GM18868 (cell line): Measurements from ENCODE around the gene SHISAL1.
"Not testable (repeated sequence)": the region's sequence is repeated elsewhere in the genome, so short reads cannot be mapped to it uniquely, and the experiment has no call there.

ENCODE experiments used
- ATAC-seq: cut with Tn5 transposase; IDR thresholded peaks from one replicate; pipeline ENCODE4 v1.9.1; 2021; ENCODE audit warnings: mild to moderate bottlenecking, moderate library complexity; ENCODE audit not compliant: unreplicated experiment

The SHISAL1 gene

DNA sequence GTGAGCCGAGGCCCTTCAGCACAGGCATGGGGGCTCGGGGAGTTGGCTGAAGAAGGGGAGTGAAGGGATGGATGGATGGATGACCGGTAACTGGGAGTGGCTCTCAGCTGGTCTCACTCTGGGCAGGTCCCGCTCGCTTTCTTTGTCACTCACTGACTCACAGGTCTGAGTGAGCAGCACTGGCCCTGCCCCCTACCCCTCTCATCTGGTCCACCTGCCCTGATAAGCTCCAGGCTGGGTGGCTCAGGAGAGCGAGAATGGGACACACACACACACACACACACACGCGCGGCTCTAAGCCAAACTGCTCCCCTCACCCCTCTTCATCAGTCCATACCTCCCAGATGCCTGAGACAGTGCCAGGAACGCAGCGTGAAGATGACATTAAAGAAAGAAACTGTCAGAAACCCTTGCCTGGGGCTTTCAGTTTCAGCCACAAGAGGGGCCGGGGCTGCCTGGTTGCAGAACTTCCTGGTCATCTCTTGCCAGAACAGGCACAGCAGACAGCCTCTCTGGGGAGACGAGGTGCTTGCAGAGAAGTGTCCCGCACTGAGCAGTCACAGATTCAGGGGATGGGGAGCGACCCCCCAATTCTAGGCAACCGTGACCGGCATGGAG lies 16.5 kb upstream of the SHISAL1 start:
- ATAC-seq = peak; percentile 79

DNA sequence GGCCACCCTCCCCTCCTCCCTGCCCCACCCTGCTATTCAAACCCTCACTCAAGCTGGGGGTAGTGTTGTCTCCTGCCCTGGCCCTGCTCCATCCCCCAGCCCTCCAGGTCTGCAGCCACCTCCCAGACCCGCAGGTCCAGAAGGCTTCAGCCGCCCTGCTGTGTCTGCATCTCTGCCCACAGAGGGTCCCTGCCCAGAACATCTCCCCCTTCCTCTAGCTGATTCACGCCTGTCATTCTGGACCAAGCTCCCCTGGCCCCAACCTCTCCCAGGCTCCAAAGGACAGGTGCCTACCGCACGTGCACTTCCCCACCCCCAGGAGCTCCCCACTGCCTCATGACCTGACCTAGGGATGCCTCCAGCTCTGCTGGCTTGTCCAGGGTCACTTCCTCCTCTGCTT lies 16.0 kb upstream of the SHISAL1 start:
- ATAC-seq = no peak

DNA sequence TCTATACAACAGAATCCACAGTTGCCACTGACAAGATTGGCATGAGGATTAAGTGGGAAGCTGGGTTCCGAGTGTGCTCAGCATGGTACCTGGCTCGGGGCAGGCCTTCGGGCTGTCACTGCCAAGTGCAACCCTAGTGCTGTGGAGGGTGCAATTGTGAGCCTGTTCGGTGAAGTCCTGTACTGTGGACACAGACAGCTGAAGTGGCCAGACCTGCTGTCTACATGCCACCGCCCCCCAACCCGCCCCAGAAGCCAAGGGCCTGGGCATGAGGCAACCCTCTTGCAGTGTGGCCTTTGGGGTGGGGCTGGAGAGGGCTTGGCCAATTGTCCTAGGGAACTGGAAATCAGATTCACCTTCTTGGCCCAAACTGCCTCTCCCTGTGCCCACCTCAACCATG lies 15.6 kb upstream of the SHISAL1 start:
- no peak for ATAC-seq

DNA sequence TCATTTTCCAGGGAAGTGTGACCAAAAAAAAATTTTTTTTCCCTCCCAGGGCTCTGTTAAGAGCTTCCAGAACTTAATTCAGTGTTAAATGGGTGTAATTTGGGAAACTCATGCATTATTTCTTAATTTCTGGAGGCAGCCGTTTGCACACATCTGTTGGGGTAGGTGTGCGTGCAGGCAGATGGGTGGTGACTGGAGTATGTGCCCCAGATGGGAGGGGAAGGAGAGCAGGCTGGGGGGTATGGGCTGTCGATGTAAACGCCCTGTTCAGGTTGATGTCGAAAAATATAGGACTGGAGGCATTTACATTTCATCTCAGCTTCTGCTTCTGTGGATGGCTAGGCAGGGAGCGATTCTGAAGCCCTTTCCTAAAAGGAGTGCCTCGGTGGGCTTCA lies 13.7 kb upstream of the SHISAL1 start:
- ATAC-seq = no peak

DNA sequence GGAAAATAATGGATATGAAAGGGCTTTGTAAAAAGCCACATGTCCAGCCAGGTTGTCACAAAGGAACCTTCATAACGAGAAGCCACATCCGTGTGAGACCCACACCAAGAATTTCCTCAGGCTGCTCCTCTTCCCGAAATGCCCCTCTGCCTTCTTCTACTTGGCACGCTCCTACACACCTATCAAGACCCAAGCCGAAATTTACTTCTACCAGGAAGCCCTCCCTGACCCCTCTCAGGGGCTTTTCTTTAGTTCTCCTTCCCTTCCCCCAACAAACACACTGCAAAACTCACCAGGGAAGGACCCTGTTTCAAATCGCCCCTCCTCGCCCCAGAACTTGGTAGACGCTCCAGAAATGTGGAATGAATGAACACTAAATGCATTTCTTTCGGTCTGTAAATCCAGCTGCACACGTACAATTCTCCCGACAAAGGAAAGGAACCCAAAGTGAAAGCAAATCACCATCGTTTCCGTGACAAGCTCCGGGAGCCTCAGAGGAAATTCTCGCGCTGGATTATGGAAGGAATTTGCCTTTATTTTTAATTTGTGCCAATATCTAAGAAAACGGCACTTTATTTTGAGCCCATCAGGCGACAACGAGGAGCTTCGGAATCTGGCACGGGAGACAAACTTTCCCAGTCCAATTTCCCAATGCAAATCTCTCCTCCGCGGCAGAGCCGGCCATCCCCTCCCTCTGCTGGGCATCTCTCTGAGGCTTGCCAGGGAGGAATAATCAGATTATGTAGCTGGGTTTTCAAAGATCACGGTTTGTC lies 13.2 kb upstream of the SHISAL1 start:
- ATAC-seq = no peak

DNA sequence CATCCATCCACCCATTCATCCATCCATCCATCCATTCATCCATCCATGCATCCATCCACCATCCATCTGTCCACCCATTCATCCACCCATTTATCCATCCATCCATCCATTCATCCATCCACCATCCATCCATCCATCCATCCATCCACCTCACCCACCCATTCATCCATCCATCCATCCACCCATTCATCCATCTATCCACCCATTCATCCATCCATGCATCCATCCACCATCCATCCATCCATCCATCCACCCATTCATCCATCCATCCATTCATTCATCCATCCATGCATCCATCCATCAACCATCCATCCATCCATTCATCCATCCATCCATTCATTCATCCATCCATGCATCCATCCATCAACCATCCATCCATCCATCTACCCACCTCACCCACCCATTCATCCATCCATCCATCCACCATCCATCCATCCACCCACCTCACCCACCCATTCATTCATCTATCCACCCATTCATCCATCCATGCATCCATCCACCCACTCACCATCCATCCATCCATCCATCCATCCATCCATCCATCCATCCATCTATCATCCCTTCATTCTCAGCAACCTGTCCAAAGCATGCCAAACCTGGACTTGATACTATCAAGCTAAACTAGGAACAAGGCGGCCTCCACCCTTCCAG lies 10.5 kb upstream of the SHISAL1 start:
- ATAC-seq = not testable (repeated sequence)

DNA sequence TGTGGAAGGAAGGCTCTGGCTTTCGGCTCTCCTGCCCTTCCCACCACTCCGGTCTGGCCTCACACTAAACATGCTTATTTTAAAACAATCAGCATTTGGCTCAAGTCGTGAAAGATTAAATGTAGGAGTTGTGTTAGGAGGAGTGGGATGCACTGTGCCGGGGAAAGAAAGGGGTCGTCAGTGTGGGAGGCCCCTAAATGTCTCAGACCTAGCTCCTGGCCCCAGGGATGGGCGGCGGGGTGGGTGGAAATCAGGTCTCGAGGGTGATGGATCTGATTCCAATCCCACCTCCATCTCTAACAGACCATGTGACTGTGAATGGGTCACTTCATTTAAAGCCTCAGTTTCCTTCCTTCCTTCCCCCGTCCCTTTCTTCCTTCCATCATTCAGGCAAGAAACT lies 6.9 kb upstream of the SHISAL1 start:
- ATAC-seq = no peak

DNA sequence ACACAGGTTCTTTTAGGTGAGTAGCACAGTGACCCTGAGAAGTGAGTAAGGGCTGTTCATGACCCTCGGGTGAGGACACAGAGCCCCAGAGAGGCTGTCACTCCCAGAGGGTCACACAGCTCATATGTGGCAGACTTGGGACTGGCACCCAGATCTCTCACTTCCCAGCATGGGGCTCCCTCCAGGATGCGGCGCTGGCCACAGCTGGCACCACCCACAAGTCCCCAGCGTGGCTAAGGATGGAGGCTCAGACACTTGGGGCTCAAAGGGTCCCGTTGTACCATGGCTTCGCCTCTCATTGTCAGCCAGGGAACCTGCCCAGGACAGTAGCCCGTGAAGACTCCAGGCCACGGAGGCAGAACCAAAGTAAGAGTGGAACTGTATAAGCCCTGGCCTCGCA lies 6.0 kb upstream of the SHISAL1 start:
- no peak for ATAC-seq

DNA sequence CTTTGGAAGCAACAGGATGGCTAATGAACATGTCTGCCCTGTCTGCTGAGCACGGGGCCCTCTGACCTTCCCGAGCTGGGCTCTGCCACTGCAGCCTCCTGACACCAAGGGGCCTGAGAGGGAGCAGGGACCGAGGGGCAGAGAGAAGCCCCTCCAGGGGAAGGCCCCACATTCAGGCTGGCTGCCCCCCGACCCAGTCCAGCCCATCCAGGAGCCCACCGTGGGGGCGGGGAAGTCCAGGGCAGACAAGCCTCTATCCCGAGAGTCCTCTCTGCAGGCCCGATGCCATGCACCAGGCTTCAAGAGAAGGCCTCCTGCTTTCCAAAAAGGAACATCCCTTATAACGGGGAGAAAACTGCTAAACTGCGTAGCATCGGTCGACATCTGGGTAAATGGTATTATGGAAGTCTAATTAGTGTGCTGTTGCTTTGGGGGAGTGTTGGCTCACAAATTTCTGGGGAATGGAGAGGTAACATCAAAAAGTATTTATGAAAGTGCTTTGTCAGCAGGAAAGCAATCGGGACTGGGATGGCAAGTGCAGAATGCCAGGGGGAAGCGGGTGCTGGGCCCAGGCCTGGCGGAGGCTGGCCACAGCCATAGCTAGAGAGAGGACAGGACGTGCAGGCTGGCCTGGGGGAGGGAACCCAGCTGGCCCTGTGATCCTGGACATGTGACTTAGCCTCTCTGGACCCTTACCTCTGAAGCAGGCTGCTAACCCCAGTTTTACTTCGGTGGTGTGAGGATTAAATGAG lies 5.3 kb upstream of the SHISAL1 start:
- no peak for ATAC-seq

DNA sequence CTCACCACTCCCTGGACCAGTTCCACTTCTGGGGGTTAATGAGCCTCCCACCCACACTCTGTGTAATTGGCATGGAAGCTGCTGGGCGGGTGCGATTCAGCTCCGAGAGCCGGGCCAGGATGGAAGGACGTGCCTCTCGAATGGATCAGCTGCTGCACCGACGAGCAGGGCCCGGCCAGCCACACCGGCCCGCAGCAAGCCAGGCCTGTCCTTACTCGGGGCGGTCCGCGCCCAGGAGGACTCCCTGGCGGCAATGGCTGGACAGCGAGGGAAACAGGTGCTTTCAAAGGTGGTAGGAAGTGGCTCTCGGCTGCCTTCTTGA lies 4.3 kb upstream of the SHISAL1 start:
- ATAC-seq = no peak

DNA sequence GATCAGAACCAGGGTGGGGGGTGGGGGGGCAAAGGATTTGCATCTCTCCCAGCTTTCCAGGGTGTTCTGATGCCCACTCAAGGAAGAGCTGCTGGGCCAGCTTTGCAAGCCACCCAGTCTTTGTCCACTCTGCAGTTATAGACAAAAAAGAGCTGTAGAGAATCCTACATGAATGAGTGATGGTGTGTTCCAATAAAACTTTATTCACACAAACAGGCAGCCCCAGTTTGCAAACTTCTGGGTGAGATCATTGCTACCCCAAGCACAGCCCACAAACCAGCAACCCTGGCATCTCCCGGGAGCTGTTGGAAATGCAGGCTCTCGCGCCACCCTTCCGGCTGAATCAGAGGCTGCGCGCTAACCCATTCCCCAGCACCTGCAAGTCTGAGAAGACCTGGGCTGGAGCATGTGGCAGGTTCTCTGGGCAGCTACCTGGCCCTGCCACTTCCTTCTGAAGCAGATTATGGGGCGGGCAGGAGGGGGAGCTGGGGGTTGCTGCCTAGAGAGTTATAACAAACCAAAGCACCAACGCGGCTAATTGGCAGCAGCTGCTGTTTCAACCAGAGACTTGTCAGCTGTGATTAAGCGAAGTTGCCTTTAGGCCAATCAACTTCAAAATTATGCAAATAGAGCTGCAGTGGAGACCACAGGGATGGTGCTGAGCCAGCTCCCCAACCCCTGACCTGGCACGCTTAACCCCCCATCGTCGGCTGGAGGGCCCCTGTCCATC lies 3.8 kb upstream of the SHISAL1 start:
- no peak for ATAC-seq

DNA sequence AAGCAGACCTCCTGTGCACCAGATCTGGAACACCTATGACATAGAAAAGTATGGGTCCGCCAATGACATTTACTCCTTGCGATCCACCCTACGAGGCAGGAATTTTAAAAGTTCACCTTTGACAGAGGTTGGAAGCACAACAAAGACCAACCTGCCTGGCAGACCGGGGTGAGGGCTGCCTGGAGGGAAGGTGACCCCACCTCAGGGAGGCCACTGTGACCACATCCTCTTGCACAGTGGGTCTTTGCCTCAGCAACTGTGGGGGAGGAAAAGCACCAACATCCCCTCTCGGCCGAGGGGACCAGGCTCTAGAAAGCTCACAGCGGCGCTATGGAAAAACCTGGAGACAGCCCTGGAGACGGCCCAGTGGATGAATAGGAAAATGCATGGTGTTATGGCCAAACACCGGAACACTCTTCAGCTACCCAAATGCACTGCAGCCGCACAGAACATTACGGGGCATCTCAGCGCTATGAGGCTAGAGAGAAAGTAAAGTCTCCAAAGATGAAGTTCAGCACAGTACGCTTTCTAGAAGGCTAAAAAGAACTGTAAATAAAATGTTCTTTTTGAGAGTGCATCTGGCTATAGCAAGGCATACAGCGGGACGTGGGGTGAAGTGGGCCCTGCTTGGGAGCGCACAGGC lies 1.8 kb upstream of the SHISAL1 start:
- ATAC-seq = no peak

DNA sequence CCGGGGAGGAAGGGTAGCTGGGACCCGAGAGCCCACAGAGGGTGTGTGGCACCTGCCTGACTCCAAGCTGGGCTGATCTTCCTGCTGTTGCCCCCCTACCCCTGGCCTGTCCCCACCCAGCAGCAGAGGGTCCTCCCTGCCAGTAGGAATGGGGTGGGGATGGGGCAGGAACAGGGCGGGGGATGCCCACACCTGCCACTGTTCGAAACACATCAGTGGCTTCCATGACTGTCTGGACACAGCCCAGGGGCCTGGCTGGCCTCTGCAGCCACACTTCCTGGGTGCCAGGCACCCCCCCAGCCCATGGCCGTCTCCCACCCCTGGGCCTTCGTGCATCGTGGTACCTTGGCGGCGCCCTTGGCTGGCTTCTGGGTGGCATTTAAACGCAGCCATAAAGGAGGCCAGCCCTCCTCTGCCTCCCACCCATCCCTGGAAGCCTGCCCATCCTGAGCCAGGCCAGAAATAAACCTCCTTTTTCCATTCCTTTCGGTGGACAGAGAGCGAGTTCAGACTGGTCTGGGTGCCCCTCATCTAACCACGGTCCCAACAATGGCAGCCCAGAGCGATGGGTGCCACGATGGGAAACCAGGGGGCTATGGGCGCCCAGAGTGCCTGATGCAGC lies 745 bp upstream of the SHISAL1 start:
- no peak for ATAC-seq

DNA sequence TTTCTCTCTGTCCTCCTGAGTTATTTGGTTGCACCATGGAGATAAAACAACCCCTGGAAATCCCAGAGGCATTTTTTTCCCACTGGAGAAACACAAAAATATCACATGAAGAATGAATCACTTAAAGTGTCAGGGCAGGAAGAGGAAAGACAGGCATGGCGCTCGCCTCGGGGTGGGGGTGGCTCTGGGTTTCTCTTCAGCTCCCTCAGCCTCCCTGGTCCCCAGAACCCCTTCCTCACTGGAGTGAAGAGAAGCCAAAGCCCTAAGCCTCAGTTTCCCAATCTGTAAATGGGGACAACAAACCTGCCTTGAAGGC lies 938 bp downstream of the SHISAL1 start:
- no peak for ATAC-seq

DNA sequence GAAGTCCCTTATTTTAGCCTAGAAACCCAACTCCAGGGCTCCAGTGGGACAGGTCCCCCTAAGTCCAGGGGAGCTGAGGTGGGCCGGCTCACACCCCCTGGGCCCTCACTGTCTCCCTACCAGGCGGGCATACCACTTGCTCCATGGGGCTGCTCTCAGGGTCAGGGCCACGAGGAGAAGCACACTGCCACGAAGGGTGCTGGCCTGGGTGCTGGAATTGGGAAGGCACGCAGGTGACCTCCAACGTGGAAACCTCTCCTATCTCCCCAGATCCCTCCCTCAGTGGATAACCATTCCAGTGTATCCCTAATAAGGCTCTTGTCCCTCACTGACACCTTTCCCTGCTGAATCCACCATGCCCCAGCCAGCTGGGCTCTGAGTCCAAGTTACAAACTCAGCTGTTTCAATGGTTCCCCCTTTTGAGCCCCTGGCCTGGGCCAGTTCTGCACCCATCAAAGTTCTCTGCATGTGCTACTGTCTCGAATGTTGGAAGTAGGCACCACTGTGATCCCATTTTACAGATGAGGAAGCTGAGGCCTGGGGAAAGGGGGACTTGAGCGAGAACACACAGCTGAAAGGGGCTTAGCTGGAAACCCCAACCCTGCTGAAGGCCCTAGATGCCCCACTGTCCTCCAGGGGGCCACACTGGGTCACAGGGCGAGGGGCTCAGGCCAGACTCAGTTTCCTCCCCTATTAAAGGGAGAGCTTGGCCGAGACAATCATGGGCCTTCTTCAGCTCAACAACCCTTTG lies 1.5 kb downstream of the SHISAL1 start:
- ATAC-seq = no peak

DNA sequence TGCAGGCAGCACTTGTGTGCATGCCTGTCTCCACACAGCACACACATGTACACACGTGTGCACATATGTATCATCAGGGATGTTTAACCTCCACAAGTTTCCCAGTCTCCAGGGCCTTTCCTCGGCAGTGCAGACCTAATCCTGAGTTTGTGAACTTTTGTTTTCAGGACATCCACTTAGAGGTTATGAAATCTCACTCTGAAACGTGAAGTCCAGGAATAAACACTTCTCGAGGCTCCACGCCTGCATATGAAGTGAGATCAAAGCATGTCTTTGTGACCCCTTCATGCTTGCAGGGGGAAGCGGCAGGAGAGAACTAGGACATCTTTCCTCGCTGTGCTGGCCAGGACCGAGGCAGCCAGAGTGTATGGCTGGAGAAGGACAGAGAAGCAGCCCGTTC lies 3.1 kb downstream of the SHISAL1 start:
- ATAC-seq = no peak

DNA sequence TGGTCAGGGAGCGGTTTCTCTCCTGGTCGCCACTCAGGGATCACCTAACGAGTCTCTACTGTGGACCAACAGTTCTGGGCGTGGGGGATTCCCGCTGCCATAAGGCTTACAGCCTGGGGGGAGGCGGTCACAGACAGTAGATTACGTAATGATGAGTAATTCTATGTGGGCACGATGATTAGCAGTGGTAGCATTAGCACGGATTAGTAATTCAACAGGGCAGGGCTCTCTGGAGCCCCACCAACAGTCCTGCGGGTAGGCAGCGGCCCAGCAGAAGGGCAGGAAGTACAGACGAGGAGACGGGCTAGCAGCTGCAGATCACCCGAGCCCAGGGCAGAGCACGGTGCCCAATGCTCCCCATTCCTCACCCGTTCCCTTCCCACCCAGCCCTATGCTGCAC lies 3.6 kb downstream of the SHISAL1 start:
- ATAC-seq = no peak

DNA sequence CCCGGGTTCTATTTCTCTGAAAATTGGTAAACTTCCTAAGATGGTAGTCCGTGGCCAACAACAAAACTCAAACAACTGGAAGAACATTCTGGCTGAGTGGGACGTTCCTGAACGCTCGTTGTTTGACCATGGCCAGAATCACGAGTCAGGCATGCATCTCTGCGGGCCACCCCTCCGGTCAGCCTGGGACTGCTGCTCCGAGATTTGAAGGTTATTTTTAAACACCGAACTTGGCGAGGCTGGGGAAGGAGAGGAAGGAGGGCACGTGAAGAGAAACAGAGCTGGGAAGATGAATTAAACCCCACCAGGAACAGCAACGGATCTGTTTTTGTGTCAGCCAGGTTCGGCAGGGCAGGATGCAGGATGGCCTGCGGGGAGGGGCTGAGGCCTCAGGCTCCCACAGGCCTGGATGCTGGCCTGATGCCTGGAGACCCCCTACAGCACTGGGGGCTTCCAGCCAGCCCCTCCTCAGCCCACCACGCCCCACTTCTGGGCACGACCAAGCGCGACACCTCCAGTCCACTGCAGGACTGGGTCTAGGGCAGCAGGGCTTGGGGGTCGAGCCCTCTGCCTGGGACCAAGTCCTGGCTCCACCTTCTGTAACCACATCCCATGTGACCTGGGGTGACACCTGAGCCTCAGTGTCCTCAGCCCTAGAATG lies 5.1 kb downstream of the SHISAL1 start:
- no peak for ATAC-seq

DNA sequence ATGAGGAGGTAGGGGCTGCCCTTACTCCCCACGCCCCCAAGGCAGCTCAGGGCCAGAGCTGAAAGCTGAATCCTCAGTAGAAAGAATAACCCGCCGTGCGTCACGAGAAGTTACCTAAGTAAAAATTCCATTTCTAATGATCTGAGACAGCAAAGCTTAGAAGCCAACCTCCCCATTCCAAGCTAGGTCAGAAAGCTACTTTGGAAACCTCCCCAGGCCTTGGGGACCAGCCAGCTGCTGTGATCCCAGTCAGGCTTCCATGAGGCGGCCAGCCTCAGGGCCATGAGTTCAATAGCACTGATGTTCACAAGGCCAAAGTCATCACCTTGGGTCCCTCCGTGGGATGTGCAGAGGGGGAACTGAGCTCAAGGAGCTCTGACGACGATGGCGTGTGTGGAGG lies 6.9 kb downstream of the SHISAL1 start:
- no peak for ATAC-seq
